Measurements from ENCODE around the gene METTL22.

- no peak for TF ChIP-seq CTCF (conservative IDR thresholded peaks at IDR 0.05; ENCODE audit: low read depth, low read length)
- TF ChIP-seq EZH2 (IDR thresholded peaks at IDR 0.05; ENCODE audit: low read length, unreplicated experiment), result no peak
Measured at GRCh38 chr16:8682551-8683259, 61.2 kb downstream of the METTL22 start.

All from PC-3 (cell line).